ENCODE data around the gene ZC3H12D. TPM values are rescaled to one million over a fixed set of nuclear protein-coding genes. Genes with fewer than 3 reads are reported as not detected.

ZC3H12D gene
- total RNA-seq, 1 experiment from 2014 or later: not detected

DNA sequence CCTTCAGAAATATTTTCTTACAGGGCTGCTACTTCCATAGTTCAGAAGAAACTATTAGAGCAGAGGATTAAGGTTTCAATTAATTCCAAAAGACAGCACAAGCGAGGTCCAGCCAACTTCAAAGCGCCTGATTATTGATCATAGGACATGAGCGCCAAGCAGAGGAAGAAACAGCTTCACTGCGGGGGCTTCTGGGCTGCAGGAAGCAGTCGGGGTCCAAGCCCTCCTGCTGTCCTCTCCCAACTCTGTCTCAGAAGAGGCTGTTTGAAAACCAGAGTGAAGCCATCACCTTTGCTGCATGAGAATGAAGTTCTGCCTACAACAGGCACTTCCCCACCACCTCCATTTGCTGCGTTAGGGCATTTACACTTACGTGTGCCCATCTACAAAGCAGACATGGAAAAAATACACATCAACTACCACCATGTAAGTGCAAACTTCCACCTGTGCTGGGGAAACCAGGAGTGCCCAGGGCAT lies 60.8 kb downstream of the ZC3H12D start:
- Histone ChIP-seq H3K9me2 (ENCODE audit: insufficient read depth) (no peaks in the 10 kb centered on the region), H3K27me3 (ENCODE audit: insufficient read depth, low read depth) (no peaks in the 10 kb centered on the region), H3K4me2 (no peak overlapping the region), H3K79me2 (ENCODE audit: low read depth) (no peaks in the 10 kb centered on the region), H3K36me3 (ENCODE audit: low read depth) (no peaks in the 10 kb centered on the region), H3K27ac (no peak overlapping the region), H4K20me1 (ENCODE audit: insufficient read depth) (no peaks in the 10 kb centered on the region), H3K9me3 (ENCODE audit: insufficient read depth, low read depth) (no peaks in the 10 kb centered on the region), H2AFZ (no peak overlapping the region), H3F3A (ENCODE audit: insufficient read depth, low read depth) (no peaks in the 10 kb centered on the region), H3K4me1 (replicated peaks; ENCODE audit: insufficient read depth) (no peaks in the 10 kb centered on the region), H3K4me3 (no peak overlapping the region)
- intact Hi-C loops (cut with micrococcal nuclease; ENCODE audit: unreplicated experiment): no loop called here
- CTCF ChIA-PET: no interaction called here
- no peak for DNase-seq
- TF ChIP-seq EZH2 (IDR thresholded peaks at IDR 0.05; ENCODE audit: low read depth): no peak
- TF ChIP-seq CTCF (conservative IDR thresholded peaks at IDR 0.05): no peak
- POLR2A ChIA-PET (ENCODE audit: unreplicated experiment): no interaction called here
- BruUV-seq (replicated peaks): no TSS peak

DNA sequence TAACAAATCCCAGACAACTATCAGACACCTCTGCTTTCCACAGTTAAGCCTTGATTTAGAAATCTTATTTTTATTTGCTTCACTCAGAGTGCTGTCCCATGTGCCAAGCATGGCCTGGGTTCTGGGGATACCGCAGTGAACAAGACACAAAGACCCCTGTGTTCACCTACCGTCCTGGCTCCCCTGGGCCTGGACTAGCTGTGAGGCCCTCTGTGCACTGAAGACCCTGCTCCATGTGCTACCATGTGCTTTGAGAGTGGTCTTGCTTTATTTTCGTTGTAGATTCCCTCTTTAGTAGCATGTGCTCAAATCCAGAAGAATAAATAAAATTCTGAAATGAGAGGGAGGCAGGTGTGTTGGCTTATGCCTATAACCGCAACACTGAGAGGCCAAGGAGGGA lies 62.2 kb downstream of the ZC3H12D start:
- no TSS peak for BruUV-seq (replicated peaks)
- no peak overlapping the region for H3K4me2 ChIP-seq
- H3K4me3 ChIP-seq: no peak overlapping the region
- H3F3A ChIP-seq (ENCODE audit: insufficient read depth, low read depth): no peaks in the 10 kb centered on the region
- intact Hi-C loops (cut with micrococcal nuclease; ENCODE audit: unreplicated experiment): no loop called here
- no peaks in the 10 kb centered on the region for H3K36me3 ChIP-seq (ENCODE audit: low read depth)
- DNase-seq: no peak
- H3K9me2 ChIP-seq (ENCODE audit: insufficient read depth): no peaks in the 10 kb centered on the region
- H3K4me1 ChIP-seq (replicated peaks; ENCODE audit: insufficient read depth): no peaks in the 10 kb centered on the region
- no peaks in the 10 kb centered on the region for H3K79me2 ChIP-seq (ENCODE audit: low read depth)
- ChIA-PET POLR2A (ENCODE audit: unreplicated experiment) (no interaction called here), CTCF (no interaction called here)
- no peak overlapping the region for H2AFZ ChIP-seq
- H3K9me3 ChIP-seq (ENCODE audit: insufficient read depth, low read depth): no peaks in the 10 kb centered on the region
- H4K20me1 ChIP-seq (ENCODE audit: insufficient read depth): no peaks in the 10 kb centered on the region
- no peak for TF ChIP-seq EZH2 (IDR thresholded peaks at IDR 0.05; ENCODE audit: low read depth)
- TF ChIP-seq CTCF (conservative IDR thresholded peaks at IDR 0.05): no peak
- H3K27me3 ChIP-seq (ENCODE audit: insufficient read depth, low read depth): no peaks in the 10 kb centered on the region
- no peak overlapping the region for H3K27ac ChIP-seq

GRCh38 chr6:149421132-149421531 lies 63.7 kb downstream of the ZC3H12D start:
- Histone ChIP-seq H3K4me2 (no peak overlapping the region), H3K36me3 (ENCODE audit: low read depth) (no peaks in the 10 kb centered on the region), H2AFZ (no peak overlapping the region), H3F3A (ENCODE audit: insufficient read depth, low read depth) (no peaks in the 10 kb centered on the region), H4K20me1 (ENCODE audit: insufficient read depth) (no peaks in the 10 kb centered on the region), H3K4me1 (replicated peaks; ENCODE audit: insufficient read depth) (no peaks in the 10 kb centered on the region), H3K27me3 (ENCODE audit: insufficient read depth, low read depth) (no peaks in the 10 kb centered on the region), H3K27ac (no peak overlapping the region), H3K9me3 (ENCODE audit: insufficient read depth, low read depth) (no peaks in the 10 kb centered on the region), H3K4me3 (no peak overlapping the region), H3K9me2 (ENCODE audit: insufficient read depth) (no peaks in the 10 kb centered on the region), H3K79me2 (ENCODE audit: low read depth) (no peaks in the 10 kb centered on the region)
- ChIA-PET CTCF (no interaction called here), POLR2A (ENCODE audit: unreplicated experiment) (interaction anchor here (0.6 kb wide), 1 partner anchor 737 kb away, joined by 3 read pairs; no protein-coding TSS in a partner anchor)
- BruUV-seq (replicated peaks): no TSS peak
- TF ChIP-seq CTCF (conservative IDR thresholded peaks at IDR 0.05) (no peak), EZH2 (IDR thresholded peaks at IDR 0.05; ENCODE audit: low read depth) (no peak)
- intact Hi-C loops (cut with micrococcal nuclease; ENCODE audit: unreplicated experiment): no loop called here
- no peak for DNase-seq
